ENCODE results near the gene SHANK3.
A peak's percentile ranks its signal among the peaks of the same experiment; 100 is the strongest.
"Not testable (repeated sequence)": the region's sequence is repeated elsewhere in the genome, so short reads cannot be mapped to it uniquely, and the experiment has no call there.

The SHANK3 gene

GRCh38 chr22:50672471-50673230, at the start of gene SHANK3:
Gene SHANK3 (plus strand): TSS chr22:50672823.
- DNase-seq (ENCODE audit: low read depth in 2 of 2) = no peak

- no peak for DNase-seq (ENCODE audit: low read depth in 2 of 2)
These were observed 48.1 kb upstream of the SHANK3 start for GRCh38 chr22:50624347-50625130.

- no peak for DNase-seq (ENCODE audit: low read depth in 2 of 2)
These were observed 47.5 kb upstream of the SHANK3 start for GRCh38 chr22:50625131-50625567.

GRCh38 chr22:50625568-50626313, 46.9 kb upstream of the SHANK3 start:
- no peak for DNase-seq (ENCODE audit: low read depth in 2 of 2)

- DNase-seq (ENCODE audit: low read depth in 2 of 2) = no peak
These were observed 46.2 kb upstream of the SHANK3 start for GRCh38 chr22:50626314-50626849.

GRCh38 chr22:50626850-50627641, 45.6 kb upstream of the SHANK3 start:
- no peak for DNase-seq (ENCODE audit: low read depth in 2 of 2)

- DNase-seq (ENCODE audit: low read depth in 2 of 2) = peak; percentile 55 to 57
These were observed 44.7 kb upstream of the SHANK3 start, which contains the start of gene ARSA for GRCh38 chr22:50627642-50628542. Gene ARSA (minus strand): TSS chr22:50628152. CDS start chr22:50627779, 373 bp downstream.

- DNase-seq (ENCODE audit: low read depth in 2 of 2) = no peak
These were observed 44.0 kb upstream of the SHANK3 start for GRCh38 chr22:50628543-50629134.

- DNase-seq (ENCODE audit: low read depth in 2 of 2) = no peak
These were observed 42.2 kb upstream of the SHANK3 start for GRCh38 chr22:50630376-50630775.

- DNase-seq (ENCODE audit: low read depth in 2 of 2) = no peak
These were observed 39.5 kb upstream of the SHANK3 start for GRCh38 chr22:50633086-50633485.

- no peak for DNase-seq (ENCODE audit: low read depth in 2 of 2)
These were observed 38.9 kb upstream of the SHANK3 start for GRCh38 chr22:50633771-50634170.

GRCh38 chr22:50635591-50635990, 37.0 kb upstream of the SHANK3 start:
- DNase-seq (ENCODE audit: low read depth in 2 of 2) = no peak

GRCh38 chr22:50640296-50640695, 32.3 kb upstream of the SHANK3 start:
- DNase-seq (ENCODE audit: low read depth in 2 of 2) = not testable (repeated sequence)

GRCh38 chr22:50640857-50641647, 31.6 kb upstream of the SHANK3 start:
- no peak for DNase-seq (ENCODE audit: low read depth in 2 of 2)

- DNase-seq (ENCODE audit: low read depth in 2 of 2) = no peak
These were observed 30.7 kb upstream of the SHANK3 start for GRCh38 chr22:50641696-50642607.

GRCh38 chr22:50643021-50643820, 29.4 kb upstream of the SHANK3 start:
- DNase-seq (ENCODE audit: low read depth in 2 of 2) = not testable (repeated sequence)

- DNase-seq (ENCODE audit: low read depth in 2 of 2) = not testable (repeated sequence)
These were observed 28.9 kb upstream of the SHANK3 start for GRCh38 chr22:50643821-50644101.

Measured in stimulated activated CD8-positive, alpha-beta memory T cell treated with anti-CD3 and anti-CD28 coated beads, Interleukin-2, amount 100 ng/mL, for 48 hours (primary cell).